BJ (cell line): ENCODE data around the gene OR52A5. TPM values are rescaled to one million over a fixed set of nuclear protein-coding genes. Genes with fewer than 3 reads are reported as not detected.
A peak's percentile ranks its signal among the peaks of the same experiment; 100 is the strongest.

Experiments
- CTCF ChIA-PET: fragments of 350-600 bp; formaldehyde crosslinking; extraction: SDS; loops from one replicate; lab custom pipeline; 2021; ENCODE audit warnings: antibody characterized with exemption, inconsistent platforms; lab: Yijun Ruan, JAX
- POLR2A ChIA-PET: fragments of 300-600 bp; sonication (Branson Sonifier 250); formaldehyde crosslinking; extraction: SDS; loops from one replicate; lab custom pipeline; 2021; ENCODE audit warnings: antibody characterized with exemption; lab: Charles Lee
- DNase-seq: peaks from one replicate; pipeline ENCODE4 v3.0.0-alpha.2; 2011; ENCODE audit warnings: low read depth
- H3K27me3 ChIP-seq: 2 replicates; pipeline ENCODE4 v1.6.0; 2011; ENCODE audit warnings: low read length; ENCODE audit not compliant: control insufficient read depth, insufficient read depth
- H3K36me3 ChIP-seq: 2 replicates; pipeline ENCODE4 v1.5.1; 2011; ENCODE audit warnings: low read length; ENCODE audit not compliant: control insufficient read depth, insufficient read depth
- H3K4me3 ChIP-seq: 2 replicates; pipeline ENCODE4 v1.5.1; 2011; ENCODE audit warnings: low read depth, mild to moderate bottlenecking, control low read depth, low read length
- CTCF ChIP-seq: IDR thresholded peaks from 2 replicates; pipeline ENCODE4 v1.5.1; 2011; ENCODE audit warnings: low read depth, mild to moderate bottlenecking, control low read depth, inconsistent platforms, low read length, moderate library complexity; ENCODE audit not compliant: insufficient read depth
- polyA plus RNA-seq: library from polyadenylated mRNA; depleted of rRNA; stranded (reverse); fragments of >200 nt; gene quantifications from 2 replicates; pipeline ENCODE4 v1.2.3, GENCODE V29; 2011

Gene OR52A5
- polyA plus RNA-seq, 1 experiment = not detected

GRCh38 chr11:5123802-5124521, 14.2 kb downstream of the OR52A5 start:
- no peaks in the 10 kb centered on the region for H3K36me3 ChIP-seq
- H3K27me3 ChIP-seq = no peaks in the 10 kb centered on the region
- POLR2A ChIA-PET = no interaction called here
- TF ChIP-seq CTCF = peak; percentile 87
- peak; percentile 9 for DNase-seq
- CTCF ChIA-PET = interaction anchor here (0.7 to 2.5 kb wide), 11 partner anchors 10 to 937 kb away, joined by 3 to 12 read pairs (median 5); no protein-coding TSS in a partner anchor
- H3K4me3 ChIP-seq = no peak overlapping the region

DNA sequence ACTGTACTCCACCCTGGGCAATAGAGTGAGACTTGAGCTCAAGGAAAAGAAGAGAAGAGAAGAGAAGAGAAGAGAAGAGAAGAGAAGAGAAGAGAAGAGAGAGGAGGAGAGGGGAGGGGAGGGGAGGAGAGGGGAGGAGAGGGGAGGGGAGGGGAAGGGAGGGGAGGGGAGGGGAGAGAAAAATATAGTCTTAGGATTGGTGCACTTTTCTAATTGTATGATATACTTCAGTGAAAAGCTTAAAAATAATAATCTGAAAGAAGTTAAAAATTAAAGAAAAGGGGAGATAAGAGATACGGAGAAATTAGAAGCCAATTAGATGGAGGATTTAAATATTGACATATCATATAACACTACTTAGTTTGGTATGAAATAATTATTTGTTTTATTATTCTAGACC, 19.3 kb downstream of the OR52A5 start:
- Histone ChIP-seq H3K4me3 (no peak overlapping the region), H3K36me3 (no peaks in the 10 kb centered on the region), H3K27me3 (no peaks in the 10 kb centered on the region)
- TF ChIP-seq CTCF = no peak
- DNase-seq = no peak
- ChIA-PET POLR2A (no interaction called here), CTCF (interaction anchor here (1.4 kb wide), 1 partner anchor 172 kb away, joined by 3 read pairs; no protein-coding TSS in a partner anchor)

DNA sequence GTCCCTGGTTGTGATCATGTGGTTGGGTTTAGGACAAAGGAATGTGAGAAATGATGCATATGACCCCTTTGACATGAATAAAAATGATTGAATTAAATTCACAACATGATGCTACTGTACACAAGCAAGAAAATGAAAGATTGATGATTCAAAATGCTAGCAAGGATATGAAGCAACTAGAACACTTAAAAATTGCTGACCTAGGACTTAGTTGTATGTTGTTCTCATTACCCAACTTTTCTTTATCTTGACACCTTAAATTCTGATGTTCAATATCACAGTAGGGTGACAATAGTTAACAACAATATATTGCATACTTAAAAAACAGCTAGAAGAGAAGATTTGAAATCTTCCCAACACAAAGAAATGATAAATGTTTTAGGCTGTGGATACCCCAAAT, 20.6 kb downstream of the OR52A5 start:
- no peak for TF ChIP-seq CTCF
- Histone ChIP-seq H3K27me3 (no peaks in the 10 kb centered on the region), H3K36me3 (no peaks in the 10 kb centered on the region), H3K4me3 (no peak overlapping the region)
- ChIA-PET POLR2A (no interaction called here), CTCF (interaction anchor here (1.1 kb wide), 1 partner anchor 87 kb away, joined by 3 read pairs; no protein-coding TSS in a partner anchor)
- no peak for DNase-seq

- CTCF ChIA-PET = interaction anchor here (3.1 kb wide), 1 partner anchor 8 kb away, joined by 9 read pairs; no protein-coding TSS in a partner anchor
Measured at GRCh38 chr11:5115339-5115738, 22.8 kb downstream of the OR52A5 start.

More at GRCh38 chr11:5115339-5115738, 22.8 kb downstream of the OR52A5 start:
- Histone ChIP-seq H3K36me3 (no peaks in the 10 kb centered on the region), H3K4me3 (no peak overlapping the region), H3K27me3 (no peaks in the 10 kb centered on the region)
- no peak for DNase-seq
- no peak for TF ChIP-seq CTCF
- POLR2A ChIA-PET = no interaction called here
